Measurements from ENCODE around the gene ADAT2.

DNA sequence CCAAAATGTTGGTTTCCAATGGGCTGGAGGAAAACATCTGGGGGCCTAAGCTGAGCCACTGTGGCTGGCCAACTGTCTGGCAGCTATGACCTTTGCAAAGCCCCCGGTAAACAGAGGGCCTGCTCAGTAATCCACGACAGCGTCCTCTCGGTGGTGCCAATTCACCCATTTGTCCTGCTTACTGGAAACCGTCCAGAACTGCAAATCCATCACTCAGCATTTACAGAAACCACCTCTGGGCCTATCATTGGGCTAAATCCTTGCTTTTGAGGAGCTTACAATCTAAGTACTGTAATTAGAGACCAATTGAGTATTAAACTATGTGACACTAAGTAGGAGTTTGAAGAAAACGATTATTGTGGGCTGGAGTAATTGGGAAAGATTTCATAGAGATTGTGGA, 31.0 kb downstream of the ADAT2 start:
- TF ChIP-seq, protein P1, sequence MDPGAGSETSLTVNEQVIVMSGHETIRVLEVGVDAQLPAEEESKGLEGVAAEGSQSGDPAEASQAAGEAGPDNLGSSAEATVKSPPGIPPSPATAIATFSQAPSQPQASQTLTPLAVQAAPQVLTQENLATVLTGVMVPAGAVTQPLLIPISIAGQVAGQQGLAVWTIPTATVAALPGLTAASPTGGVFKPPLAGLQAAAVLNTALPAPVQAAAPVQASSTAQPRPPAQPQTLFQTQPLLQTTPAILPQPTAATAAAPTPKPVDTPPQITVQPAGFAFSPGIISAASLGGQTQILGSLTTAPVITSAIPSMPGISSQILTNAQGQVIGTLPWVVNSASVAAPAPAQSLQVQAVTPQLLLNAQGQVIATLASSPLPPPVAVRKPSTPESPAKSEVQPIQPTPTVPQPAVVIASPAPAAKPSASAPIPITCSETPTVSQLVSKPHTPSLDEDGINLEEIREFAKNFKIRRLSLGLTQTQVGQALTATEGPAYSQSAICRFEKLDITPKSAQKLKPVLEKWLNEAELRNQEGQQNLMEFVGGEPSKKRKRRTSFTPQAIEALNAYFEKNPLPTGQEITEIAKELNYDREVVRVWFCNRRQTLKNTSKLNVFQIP (CRISPR knock-in tag; IDR thresholded peaks at IDR 0.05; ENCODE audit: borderline replicate concordance, low read depth): no peak
- TF ChIP-seq TCF4 (CRISPR knock-in tag; IDR thresholded peaks at IDR 0.05; ENCODE audit: borderline replicate concordance) (no peak), ZFP30 (CRISPR knock-in tag; IDR thresholded peaks at IDR 0.05) (no peak), ZNF565 (CRISPR knock-in tag; conservative IDR thresholded peaks at IDR 0.05; ENCODE audit: low read depth) (no peak), ARNTL (CRISPR knock-in tag; IDR thresholded peaks at IDR 0.05; ENCODE audit: borderline replicate concordance, low read depth) (no peak)
- TF ChIP-seq, protein P2, sequence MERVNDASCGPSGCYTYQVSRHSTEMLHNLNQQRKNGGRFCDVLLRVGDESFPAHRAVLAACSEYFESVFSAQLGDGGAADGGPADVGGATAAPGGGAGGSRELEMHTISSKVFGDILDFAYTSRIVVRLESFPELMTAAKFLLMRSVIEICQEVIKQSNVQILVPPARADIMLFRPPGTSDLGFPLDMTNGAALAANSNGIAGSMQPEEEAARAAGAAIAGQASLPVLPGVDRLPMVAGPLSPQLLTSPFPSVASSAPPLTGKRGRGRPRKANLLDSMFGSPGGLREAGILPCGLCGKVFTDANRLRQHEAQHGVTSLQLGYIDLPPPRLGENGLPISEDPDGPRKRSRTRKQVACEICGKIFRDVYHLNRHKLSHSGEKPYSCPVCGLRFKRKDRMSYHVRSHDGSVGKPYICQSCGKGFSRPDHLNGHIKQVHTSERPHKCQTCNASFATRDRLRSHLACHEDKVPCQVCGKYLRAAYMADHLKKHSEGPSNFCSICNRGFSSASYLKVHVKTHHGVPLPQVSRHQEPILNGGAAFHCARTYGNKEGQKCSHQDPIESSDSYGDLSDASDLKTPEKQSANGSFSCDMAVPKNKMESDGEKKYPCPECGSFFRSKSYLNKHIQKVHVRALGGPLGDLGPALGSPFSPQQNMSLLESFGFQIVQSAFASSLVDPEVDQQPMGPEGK (CRISPR knock-in tag; IDR thresholded peaks at IDR 0.05; ENCODE audit: borderline replicate concordance): no peak
- TF ChIP-seq, protein P3, sequence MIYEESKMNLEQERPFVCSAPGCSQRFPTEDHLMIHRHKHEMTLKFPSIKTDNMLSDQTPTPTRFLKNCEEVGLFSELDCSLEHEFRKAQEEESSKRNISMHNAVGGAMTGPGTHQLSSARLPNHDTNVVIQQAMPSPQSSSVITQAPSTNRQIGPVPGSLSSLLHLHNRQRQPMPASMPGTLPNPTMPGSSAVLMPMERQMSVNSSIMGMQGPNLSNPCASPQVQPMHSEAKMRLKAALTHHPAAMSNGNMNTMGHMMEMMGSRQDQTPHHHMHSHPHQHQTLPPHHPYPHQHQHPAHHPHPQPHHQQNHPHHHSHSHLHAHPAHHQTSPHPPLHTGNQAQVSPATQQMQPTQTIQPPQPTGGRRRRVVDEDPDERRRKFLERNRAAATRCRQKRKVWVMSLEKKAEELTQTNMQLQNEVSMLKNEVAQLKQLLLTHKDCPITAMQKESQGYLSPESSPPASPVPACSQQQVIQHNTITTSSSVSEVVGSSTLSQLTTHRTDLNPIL (CRISPR knock-in tag; IDR thresholded peaks at IDR 0.05; ENCODE audit: low read depth): no peak
